HG03066 (cell line): ENCODE measurements around the gene GC.
"Not testable (repeated sequence)": the region's sequence is repeated elsewhere in the genome, so short reads cannot be mapped to it uniquely, and the experiment has no call there.

ENCODE experiments used
- ATAC-seq: cut with Tn5 transposase; IDR thresholded peaks from one replicate; pipeline ENCODE4 v1.9.1; 2021; ENCODE audit warnings: low read depth; ENCODE audit not compliant: unreplicated experiment

Gene GC

GRCh38 chr4:71783972-71784371 is at the start of gene GC:
TSS of gene GC (minus strand) at chr4:71784079. CDS start at chr4:71784018, 61 bp downstream.
- no peak for ATAC-seq

- no peak for ATAC-seq
Observed at GRCh38 chr4:71833232-71833900, 49.5 kb upstream of the GC start.

- no peak for ATAC-seq
Observed at GRCh38 chr4:71832049-71832448, 48.2 kb upstream of the GC start.

- no peak for ATAC-seq
Observed at GRCh38 chr4:71830497-71831190, 46.8 kb upstream of the GC start.

- no peak for ATAC-seq
Observed at GRCh38 chr4:71828470-71828869, 44.6 kb upstream of the GC start.

- ATAC-seq, result no peak
Observed at GRCh38 chr4:71827826-71828225, 43.9 kb upstream of the GC start.

- ATAC-seq, result no peak
Observed at GRCh38 chr4:71816676-71817303, 32.9 kb upstream of the GC start.

GRCh38 chr4:71814433-71814832 is 30.6 kb upstream of the GC start:
- no peak for ATAC-seq

GRCh38 chr4:71809805-71810204 is 25.9 kb upstream of the GC start:
- ATAC-seq, result not testable (repeated sequence)

GRCh38 chr4:71807469-71807868 is 23.6 kb upstream of the GC start:
- ATAC-seq, result no peak

GRCh38 chr4:71805230-71805629 is 21.4 kb upstream of the GC start:
- not testable (repeated sequence) for ATAC-seq

GRCh38 chr4:71804017-71804697 is 20.3 kb upstream of the GC start:
- not testable (repeated sequence) for ATAC-seq

- no peak for ATAC-seq
Observed at GRCh38 chr4:71785959-71786358, 2.1 kb upstream of the GC start.

GRCh38 chr4:71784569-71785197 is 804 bp upstream of the GC start:
- no peak for ATAC-seq

GRCh38 chr4:71777891-71778290 is 6.0 kb downstream of the GC start:
- ATAC-seq, result no peak

- ATAC-seq, result no peak
Observed at GRCh38 chr4:71775449-71775848, 8.4 kb downstream of the GC start.

- no peak for ATAC-seq
Observed at GRCh38 chr4:71774136-71774535, 9.7 kb downstream of the GC start.

- ATAC-seq, result no peak
Observed at GRCh38 chr4:71773004-71773403, 10.9 kb downstream of the GC start.

GRCh38 chr4:71772592-71772991 is 11.3 kb downstream of the GC start:
- ATAC-seq, result no peak

GRCh38 chr4:71771613-71772012 is 12.3 kb downstream of the GC start:
- no peak for ATAC-seq

GRCh38 chr4:71769434-71769833 is 14.4 kb downstream of the GC start:
- ATAC-seq, result no peak
